ENCODE results near the gene NDFIP2.

The NDFIP2 gene

DNA sequence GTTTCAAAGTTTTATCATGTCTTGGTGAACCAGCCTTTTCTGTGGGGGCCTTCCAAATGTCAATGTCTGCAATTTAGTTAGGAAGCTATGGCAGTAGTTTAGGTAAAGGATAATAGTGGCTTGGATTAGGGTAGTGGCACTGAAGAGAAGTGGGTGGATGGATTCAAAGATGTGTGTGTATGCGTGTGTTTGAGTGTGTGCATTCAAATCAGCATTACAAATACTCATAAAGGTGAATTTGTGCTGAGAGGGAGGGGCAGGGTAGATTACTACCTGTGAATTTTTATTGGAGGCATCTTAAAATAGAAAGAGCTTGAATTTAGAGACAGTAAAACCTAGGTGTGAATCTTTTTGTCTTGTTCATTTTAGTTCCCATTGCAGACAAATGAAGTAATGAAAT is 16.9 kb downstream of the NDFIP2 start:
- no peak for DNase-seq

DNA sequence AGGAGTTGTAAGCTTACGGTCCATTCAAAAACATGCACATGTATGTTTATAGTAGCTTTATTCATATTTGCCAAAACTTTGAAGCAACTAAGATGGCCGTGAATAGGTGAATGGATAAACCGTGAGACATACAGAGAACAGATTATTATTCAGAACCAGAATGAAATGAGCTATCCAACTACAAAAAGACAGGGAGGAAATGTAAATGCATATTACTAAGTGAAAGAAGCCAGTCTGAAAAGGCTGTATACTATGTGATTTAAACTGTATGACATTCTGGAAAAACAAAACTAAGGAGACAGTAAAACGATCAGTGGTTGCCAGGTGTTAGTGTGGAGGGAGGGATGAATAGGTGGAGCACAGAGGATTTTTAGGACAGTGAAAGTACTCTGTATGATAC is 19.9 kb downstream of the NDFIP2 start:
- DNase-seq = no peak

DNA sequence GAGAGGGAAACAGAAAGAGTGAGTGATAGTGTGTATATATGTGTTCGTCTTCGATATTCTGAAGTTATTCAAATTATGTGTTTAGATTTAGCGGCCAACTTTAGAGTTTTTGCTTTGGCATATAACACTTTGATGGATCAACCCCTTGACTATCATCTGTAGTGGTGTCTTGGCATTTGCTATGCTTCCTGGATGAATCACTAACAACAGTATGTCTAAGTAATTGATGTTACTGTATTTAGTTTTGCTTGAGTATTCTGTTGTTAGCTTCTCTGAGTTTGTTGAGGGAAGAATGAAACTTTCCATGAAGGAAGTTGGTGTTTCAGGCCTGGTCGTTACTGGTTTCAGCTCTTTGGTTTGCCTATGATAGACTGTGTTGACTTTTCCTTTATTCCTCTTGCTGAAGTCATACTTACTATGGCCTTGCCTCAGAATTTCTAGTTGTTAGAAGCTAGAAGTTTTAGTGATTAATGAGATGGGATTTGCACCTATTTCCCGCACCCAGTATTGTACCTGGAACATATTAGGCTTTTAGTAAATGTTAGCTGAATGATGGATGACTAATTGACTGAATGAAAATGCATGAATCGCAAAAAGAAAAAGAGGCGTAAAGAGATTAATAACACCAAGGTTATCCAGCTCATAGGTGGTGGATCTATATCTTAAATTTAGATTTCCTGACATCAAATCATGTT is 20.7 kb downstream of the NDFIP2 start:
- no peak for DNase-seq

DNA sequence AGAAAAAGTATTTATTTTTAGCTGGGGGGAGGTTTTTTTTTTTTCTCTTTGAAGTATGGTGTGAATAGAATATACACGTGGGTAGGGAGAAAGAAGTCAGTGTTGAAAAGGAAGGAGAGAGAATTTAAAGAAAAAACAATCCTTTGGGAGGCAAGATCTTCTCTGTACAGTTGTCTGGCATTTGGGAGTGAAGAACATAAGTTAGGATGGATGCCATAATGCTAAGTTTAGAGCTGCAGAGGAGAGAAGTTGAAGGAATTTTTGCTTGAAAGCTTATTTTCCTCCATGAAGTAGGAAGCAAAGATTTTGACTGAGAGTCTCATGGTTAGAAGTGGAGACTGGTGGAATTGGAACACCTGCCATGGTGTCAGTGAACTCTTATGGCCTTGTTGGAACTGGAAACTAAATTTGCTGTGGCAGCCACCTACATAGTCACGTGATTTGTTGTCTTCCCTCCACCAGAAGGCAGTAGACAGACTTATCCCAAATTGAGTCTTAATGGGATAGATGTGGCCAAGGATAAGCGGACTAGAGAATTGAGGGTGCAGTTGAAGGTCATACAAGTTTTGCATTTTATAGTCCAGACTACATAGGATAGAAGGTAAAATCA is 22.0 kb downstream of the NDFIP2 start:
- no peak for DNase-seq

DNA sequence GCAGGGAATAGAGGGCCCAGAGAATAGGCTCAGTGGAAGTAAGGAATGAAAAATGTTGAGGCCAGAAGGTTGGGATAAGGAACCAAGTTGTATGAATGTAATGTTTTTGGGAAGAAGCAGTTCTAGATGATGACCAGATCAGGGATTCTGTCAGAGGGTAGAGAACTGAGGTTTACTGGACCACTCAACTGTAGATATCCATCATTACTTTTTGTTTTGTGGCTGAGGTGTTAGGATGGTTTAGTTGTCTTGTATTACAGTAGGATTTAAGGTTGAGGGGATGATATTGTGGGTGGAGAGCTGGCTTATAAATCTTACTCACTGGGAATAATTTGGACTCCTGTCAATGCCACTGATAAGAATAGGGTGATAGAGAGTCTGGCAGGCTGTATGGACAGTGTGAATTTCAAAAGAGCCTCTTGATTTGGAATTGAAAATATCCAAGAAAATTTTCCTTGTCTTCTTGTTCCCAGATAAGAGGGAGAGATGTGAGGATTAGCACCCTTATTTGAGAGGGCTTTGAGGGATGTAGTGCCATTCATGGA is 22.6 kb downstream of the NDFIP2 start:
- DNase-seq = no peak

DNA sequence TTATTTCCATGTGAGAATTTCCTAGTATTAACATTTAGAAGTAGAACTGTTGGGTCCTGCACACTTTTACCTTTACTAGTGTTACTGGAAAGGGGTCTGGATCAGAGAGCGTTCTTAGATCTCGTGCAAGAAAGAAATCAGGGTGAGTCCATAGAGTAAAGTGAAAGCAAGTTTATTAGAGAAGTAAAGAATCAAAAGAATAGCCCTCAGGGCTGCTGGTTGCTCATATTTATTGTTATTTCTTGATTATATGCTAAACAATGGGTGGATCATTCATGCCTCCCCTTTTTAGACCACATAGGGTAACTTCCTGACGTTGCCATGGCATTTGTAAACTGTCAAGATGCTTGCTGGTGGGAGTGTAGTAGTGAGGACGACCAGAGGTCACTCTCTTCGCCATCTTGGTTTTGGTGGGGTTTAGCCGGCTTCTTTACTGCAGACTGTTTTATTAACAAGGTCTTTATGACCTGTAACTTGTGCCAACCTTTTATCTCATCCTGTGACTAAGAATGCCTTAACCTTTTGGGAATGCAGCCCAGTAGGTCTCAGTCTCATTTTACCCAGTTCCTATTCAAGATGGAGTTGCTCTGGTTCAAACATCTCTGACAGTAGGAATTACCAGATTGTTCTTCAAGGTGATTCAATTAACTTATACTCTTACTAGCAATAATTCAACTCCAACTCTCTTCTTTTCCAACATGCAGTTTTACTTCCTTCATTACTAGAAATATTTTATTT is 27.4 kb downstream of the NDFIP2 start:
- no peak for DNase-seq

DNA sequence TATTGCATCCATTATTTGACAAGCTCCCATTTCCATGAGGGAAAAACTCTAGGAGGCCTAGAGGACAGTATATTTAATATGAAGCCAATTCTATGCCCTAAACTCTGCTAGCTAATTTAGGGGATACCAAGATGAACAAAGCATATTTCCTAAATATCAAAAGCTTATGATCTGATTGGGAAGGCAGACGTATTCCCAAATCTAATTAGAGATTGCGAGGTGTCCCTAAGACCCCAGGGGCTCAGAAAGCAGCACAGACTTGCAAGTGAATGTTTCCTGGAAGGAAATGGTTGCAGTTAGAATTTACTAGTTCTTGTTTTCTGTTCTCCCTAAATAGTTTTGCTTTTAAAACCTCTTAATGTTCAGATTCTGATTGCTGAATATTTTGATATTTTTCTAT is 30.7 kb downstream of the NDFIP2 start:
- no peak for DNase-seq

DNA sequence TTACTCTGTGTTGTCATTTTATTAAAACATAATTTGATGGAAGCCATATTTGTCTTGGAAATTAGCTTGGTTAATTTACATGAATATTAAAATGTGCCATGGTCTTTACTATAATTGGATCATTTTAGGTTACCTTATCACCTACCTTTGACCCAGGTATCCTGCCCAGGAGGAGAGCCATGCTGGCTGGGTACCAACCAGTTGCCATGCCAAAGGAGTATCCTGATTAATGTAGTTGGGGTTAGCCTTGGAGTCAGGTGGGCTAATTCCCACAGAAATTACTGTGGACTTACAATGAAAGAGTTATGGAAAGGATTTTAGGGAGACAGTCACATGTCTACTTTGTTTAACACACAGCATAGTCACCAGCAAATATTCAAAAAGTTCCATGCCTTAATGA is 32.0 kb downstream of the NDFIP2 start:
- no peak for DNase-seq

DNA sequence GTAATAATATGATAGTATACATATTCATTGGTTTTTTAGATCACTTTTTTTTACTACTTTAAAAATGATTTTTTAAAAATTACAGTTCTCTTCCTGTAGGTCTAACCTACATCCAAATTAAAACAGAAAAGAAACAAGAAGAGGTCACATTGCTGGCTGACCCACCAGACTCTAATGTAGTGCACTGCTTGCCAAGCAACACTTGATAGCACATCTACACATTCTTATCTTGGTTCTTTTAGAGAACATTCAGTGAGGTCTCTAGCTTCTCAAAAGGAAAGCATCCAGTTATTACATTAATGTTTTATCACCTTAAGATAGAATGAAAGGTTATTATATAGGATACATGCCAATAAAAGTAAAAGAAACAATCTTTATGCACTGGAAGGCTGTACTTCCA is 35.6 kb downstream of the NDFIP2 start:
- no peak for DNase-seq

DNA sequence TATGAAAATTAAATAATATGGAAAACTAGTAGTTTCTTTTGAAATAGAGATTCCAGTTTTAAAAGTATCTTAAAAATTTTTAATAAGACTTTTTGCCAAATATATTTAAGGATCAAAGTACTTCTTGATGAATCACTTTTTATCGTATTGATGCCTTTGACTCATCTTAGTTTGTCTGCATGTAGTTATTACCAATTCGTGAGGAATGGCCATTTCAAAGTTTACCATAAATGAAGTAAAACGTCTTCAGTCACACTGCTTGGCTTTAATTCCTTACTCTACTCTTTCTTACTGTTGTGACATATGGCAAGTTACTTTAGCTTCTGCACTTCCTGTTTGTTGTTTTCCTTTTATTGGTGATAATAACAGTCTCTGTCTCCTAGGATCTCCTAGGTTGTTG is 38.3 kb downstream of the NDFIP2 start:
- no peak for DNase-seq

DNA sequence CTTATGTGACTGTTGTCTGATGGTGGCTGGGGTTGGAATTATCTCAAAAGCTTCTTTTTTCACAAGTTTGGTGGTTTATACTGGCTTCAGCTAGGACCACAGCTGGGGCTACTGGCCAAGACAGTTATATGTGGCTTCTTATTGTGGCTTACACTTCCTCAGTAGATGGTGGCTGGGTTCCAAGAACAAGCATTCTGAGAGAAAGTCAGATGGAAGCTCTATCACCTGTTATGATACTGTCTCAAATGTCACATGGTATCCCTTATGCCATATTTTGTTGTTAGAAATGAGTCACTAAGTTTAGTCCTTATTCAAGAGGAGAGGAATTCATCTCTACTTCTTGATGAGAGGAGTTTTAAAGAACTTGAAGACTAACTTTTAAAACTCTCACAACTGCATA is 41.6 kb downstream of the NDFIP2 start:
- DNase-seq = no peak

DNA sequence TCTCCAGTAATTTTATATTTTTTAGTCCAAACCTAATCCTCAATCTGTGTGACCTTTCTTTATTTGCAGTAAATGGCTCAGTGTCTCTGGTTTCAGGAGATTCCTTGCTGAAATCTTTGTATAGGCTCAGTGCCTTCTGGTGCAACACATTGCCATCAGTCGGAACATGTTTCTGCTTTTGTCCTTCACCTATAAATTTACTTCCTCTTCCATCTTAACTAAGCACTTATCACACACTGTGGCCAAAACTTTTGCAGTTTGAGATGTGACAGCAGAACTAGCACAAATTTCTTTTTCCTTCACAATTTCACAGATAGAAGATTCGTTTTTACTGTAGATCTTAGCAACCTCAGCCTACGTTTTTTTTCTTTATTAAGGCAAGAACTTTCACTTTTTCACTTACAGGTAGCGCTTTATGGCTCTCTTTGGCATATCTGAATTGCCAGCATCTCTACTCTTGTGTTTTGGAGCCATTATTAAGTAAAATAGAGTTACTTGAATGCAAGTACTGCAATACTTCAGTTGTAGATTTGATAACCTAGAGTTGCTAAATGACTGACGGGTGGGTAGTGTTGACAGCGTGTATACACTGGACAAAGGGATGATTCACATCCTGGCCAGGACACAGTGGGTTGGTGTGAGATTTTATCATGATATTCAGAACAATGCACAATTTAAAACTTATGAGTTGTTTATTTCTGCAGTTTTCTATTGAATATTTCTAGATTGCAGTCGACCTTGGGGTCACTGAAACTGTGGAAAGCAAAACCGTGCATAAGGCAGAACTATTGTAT is 44.3 kb downstream of the NDFIP2 start:
- no peak for DNase-seq

DNA sequence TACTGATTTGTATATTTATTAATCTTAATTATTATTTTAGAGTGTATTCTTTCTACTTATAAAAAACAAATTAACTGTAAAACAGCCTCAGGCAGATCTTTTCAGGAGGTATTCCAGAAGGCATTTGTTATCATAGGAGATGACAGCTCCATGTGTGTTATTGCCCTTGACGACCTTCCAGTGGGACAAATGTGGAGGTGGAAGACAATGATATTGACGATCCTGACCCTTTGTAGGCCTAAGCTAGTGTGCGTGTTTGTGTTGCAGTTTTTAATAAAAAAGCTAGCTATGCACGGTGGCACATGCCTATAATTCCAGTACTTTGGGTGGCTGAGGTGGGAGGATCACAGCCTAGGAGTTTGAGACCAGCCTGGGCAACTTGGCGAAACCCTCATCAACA is 46.7 kb downstream of the NDFIP2 start:
- DNase-seq = no peak

DNA sequence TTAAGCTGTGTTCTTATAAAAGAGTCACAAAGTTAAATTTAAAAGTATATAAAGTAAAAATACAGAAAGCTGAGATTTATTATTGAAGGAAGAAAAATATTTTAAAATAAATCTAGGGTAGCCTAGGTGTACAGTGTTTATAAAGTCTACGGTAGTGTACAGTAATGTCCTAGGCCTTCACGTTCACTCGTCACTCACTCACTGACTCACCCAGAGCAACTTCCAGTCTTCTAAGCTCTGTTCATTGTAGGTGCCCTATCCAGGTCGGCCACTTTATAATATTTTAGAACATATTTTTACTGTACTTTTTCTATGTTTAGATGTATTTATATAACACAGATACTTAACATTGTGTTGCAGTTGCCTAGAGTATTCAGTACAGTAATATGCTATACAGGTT is 47.4 kb downstream of the NDFIP2 start:
- DNase-seq = no peak

DNA sequence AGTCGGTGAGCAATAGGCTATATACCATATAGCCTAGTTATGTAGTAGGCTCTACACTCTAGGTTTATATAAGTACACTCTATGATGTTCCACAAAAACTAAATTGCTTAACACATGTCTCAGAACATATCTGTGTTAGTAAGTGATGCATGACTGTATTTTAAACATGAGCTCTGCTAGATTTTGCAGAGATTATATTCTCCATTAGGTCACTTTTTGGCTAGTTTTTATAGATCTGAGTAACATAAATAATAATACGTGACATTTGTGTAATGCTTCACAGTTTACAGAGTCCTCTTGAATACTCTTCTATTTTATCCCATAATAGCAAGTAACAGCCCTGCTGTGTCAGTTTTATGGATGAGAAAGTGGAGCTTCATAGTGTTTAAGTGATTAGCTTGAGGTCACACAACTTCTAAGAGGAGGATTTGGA is 47.8 kb downstream of the NDFIP2 start:
- DNase-seq = no peak

DNA sequence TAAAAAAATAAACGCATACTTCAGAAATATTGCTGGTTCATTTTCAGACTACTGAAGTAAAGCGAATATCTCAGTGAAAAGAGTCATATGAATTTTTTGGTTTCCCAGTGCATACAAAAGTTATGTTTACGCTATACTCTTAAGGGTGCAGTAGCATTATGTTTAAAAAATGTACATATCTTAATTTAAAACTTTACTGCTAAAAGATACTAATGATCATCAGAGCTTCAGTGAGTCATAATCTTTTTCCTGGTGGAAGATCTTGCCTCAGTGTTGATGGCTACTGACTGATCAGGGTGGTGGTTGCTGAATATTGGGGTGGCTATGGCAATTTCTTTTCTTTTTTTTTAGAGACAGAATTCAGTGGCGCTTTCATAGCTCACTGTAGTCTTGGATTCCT is 48.9 kb downstream of the NDFIP2 start:
- no peak for DNase-seq

DNA sequence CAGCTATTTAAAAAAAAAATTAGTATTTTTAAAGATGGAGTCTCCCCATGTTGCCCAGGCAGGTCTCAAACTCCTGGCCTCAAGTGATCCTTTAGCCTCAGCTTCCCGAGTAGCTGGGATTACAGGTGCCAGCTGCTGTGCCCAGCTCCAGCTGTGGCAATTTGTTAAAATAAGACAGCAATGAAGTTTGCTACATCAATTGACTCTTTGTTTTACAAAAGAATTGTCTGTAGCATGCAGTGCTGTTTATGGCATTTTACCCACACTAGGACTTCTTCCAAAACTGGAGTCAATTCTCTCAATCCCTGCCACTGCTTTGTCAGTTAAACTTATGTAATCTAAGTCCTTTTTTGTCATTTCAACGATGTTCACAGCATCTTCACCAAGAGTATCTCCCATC is 49.3 kb downstream of the NDFIP2 start:
- DNase-seq = no peak

DNA sequence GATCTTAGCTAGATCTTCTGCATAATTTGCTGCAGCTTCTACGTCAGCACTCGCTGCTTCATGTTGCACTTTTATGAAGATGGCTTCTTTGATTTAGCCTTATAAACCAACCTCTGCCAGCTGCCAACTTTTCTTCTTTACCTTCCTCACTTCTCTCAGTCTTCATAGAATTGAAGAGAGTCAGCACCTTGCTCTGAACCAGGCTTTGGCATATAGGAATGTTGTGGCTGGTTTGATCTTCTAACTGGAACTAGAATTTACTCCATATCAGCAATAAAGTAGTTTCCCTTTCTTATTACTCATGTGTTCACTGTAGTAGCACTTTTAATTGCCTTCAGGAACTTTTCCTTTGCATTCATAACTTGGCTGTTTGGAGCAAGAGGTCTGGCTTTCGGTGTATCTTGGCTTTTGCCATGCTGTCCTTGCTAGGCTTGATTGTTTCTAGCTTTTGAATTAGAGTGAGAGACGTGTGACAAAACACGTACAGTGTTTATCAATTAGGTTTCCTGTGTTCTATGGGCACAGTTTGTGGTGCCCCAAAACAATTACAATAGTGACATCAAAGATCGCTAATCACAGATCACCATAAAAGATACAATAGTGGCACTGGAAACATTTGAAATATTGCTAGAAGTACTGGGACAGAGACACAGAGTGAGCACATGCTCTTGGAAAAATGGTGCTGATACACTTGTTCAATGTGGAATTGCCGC is 50.7 kb downstream of the NDFIP2 start:
- DNase-seq = no peak

DNA sequence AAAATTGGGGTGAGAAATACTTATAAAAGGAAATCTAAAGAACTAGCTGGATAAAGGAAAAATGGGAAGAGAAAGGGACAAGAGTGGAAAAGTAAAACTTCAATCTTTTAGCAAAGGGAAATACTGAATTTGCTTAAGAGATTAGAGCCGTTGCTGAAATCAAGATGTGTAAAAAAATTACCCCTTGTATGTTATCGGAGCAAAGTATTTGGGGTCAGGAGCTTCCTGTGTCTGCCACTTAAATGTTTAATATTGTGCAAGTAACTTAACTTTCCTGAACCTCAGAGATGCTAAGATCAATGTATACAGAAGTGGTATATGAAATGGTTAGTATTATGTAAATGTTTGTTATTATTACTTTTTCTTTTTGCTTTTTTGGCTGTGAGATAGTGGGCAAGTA is 51.6 kb downstream of the NDFIP2 start:
- no peak for DNase-seq

DNA sequence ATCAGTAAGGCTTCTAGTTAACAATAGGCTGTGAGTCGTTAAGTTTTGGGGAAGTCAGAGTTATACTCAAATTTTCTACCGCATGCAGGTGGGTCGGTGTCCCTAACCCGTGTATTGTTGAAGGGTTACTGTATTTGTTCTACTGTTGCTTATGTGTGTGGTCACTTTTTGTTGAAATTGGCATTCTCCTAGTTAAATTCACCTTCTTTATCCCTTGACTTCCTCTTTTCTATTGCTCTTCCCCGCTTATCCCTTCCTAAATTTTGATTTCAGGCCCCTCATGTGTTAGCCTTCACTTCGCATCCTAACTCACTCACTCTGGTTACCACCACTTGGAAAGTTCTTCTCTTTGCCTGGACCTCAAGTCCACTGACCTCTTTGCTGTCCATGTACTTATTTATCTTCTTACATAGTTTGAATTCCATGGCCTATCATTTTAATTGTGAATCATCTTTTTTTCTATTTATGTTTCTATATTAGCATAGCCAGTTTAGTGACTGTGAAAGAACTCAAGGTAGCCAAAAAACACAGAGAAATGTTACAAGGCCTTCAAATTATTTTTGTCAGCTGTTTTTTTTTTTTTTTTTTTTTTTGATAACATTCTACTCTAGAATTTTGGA is 52.9 kb downstream of the NDFIP2 start:
- DNase-seq = no peak

DNA sequence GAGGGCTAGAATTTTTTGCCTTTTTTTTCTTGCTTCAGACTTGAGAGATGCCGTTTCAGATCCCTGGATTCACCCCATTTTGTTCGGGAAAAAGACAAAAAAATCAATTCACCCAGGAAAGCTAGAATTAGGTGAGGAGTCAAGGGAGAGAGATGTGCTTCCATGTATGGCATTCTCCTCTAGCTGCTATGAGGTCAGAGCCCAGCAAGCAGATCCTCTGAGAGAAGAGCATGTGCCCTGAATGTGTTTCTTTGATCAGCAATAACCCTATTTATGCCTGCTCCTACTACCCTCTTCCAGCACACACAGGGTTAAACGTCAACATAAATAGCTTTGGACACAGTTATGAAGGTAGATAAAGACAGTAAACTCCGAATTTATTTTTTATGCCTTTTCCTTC is 53.6 kb downstream of the NDFIP2 start:
- DNase-seq = no peak

DNA sequence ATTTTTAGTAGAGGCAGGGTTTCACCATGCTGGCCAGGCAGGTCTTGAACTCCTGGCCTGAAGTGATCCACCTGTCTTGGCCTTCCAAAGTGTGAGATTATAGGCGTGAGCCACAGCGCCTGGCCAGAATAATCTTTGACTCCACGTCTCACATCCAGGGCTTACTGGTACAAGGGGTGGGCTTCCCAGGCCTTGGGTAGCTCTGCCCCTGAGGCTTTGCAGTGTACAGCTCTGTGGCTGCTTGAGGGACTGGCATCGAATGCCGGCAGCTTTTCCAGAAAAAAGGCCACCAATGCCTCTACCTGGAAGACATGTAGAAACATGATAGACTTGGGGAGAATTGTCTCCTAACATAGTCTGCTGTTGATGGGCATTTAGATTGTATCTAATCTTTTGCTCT is 57.8 kb downstream of the NDFIP2 start:
- no peak for DNase-seq
